Neural cell (in vitro differentiated cells): ENCODE measurements around the gene MRPL21.

Experiments
- CTCF ChIP-seq: fragments of 450-650 bp; IDR thresholded peaks from 2 replicates; pipeline ENCODE4 v1.5.1; 2014; ENCODE audit warnings: antibody characterized with exemption, mild to moderate bottlenecking, moderate library complexity; ENCODE audit not compliant: poor library complexity, severe bottlenecking
- EP300 ChIP-seq: fragments of 450-650 bp; conservative IDR thresholded peaks from 2 replicates; pipeline ENCODE4 v1.6.1; 2014; ENCODE audit warnings: antibody characterized with exemption, mild to moderate bottlenecking, moderate library complexity; ENCODE audit not compliant: poor library complexity, severe bottlenecking
- EZH2 ChIP-seq: fragments of 200-600, 300-800 bp; shearing (Covaris generic), sonication (generic); IDR thresholded peaks from 2 replicates; pipeline ENCODE4 v1.6.1; 2014; ENCODE audit warnings: antibody characterized with exemption, low read length, borderline replicate concordance, mild to moderate bottlenecking; ENCODE audit not compliant: insufficient read depth, poor library complexity, severe bottlenecking
- MXI1 ChIP-seq: fragments of 450-650 bp; conservative IDR thresholded peaks from 2 replicates; pipeline ENCODE4 v1.6.1; 2014; ENCODE audit warnings: antibody characterized with exemption, mild to moderate bottlenecking; ENCODE audit not compliant: poor library complexity, severe bottlenecking
- POLR2AphosphoS5 ChIP-seq: IDR thresholded peaks from 2 replicates; pipeline ENCODE4 v1.6.1; 2012
- TAF1 ChIP-seq: IDR thresholded peaks from 2 replicates; pipeline ENCODE4 v1.6.1; 2012; ENCODE audit warnings: low read depth

GRCh38 chr11:68912254-68912653 is 8.6 kb upstream of the MRPL21 start:
- TF ChIP-seq CTCF = no peak
- TF ChIP-seq EZH2 = no peak
- no peak for TF ChIP-seq TAF1
- no peak for TF ChIP-seq POLR2AphosphoS5
- TF ChIP-seq EP300 = no peak
- TF ChIP-seq MXI1 = no peak
